GM19468 (cell line): Measurements from ENCODE around the gene TTC28.
"Not testable (repeated sequence)": the region's sequence is repeated elsewhere in the genome, so short reads cannot be mapped to it uniquely, and the experiment has no call there.

Source experiments
- ATAC-seq: cut with Tn5 transposase; IDR thresholded peaks from one replicate; pipeline ENCODE4 v1.9.1; 2021; ENCODE audit warnings: mild to moderate bottlenecking, moderate library complexity, moderate number of reproducible peaks; ENCODE audit not compliant: unreplicated experiment; ENCODE audit errors: extremely low read depth

Gene TTC28

GRCh38 chr22:28379951-28380350 is 299.7 kb downstream of the TTC28 start:
- ATAC-seq = no peak

GRCh38 chr22:28379075-28379779 is 300.4 kb downstream of the TTC28 start:
- no peak for ATAC-seq

GRCh38 chr22:28375761-28376534 is 303.7 kb downstream of the TTC28 start:
- no peak for ATAC-seq

- no peak for ATAC-seq
These were observed 305.8 kb downstream of the TTC28 start for GRCh38 chr22:28373831-28374230.

GRCh38 chr22:28369854-28370253 is 309.8 kb downstream of the TTC28 start:
- ATAC-seq = no peak

- ATAC-seq = no peak
These were observed 312.8 kb downstream of the TTC28 start for GRCh38 chr22:28366856-28367255.

- ATAC-seq = no peak
These were observed 314.3 kb downstream of the TTC28 start for GRCh38 chr22:28365371-28365770.

- not testable (repeated sequence) for ATAC-seq
These were observed 315.5 kb downstream of the TTC28 start for GRCh38 chr22:28364105-28364504.

GRCh38 chr22:28360939-28361338 is 318.7 kb downstream of the TTC28 start:
- ATAC-seq = no peak

GRCh38 chr22:28358312-28358711 is 321.3 kb downstream of the TTC28 start:
- ATAC-seq = no peak

GRCh38 chr22:28357193-28357592 is 322.4 kb downstream of the TTC28 start:
- no peak for ATAC-seq

- no peak for ATAC-seq
These were observed 328.2 kb downstream of the TTC28 start for GRCh38 chr22:28351476-28351875.

- ATAC-seq = no peak
These were observed 330.7 kb downstream of the TTC28 start for GRCh38 chr22:28348613-28349609.

GRCh38 chr22:28346308-28346707 is 333.3 kb downstream of the TTC28 start:
- no peak for ATAC-seq

- no peak for ATAC-seq
These were observed 334.5 kb downstream of the TTC28 start for GRCh38 chr22:28344918-28345703.

GRCh38 chr22:28341001-28341400 is 338.6 kb downstream of the TTC28 start:
- ATAC-seq = no peak

GRCh38 chr22:28333088-28333487 is 346.6 kb downstream of the TTC28 start:
- ATAC-seq = no peak

GRCh38 chr22:28332410-28332809 is 347.2 kb downstream of the TTC28 start:
- ATAC-seq = no peak

GRCh38 chr22:28331695-28332094 is 347.9 kb downstream of the TTC28 start:
- ATAC-seq = no peak
